Spinal cord (tissue), 10 donors: Measurements from ENCODE around the gene SPAG6. TPM values are rescaled to one million over a fixed set of nuclear protein-coding genes. Genes with fewer than 3 reads are reported as not detected.

Experiments used
- DNase-seq, 6 donors: peaks; one replicate each; pipeline versions ENCODE4 v3.0.0 to v3.0.0-alpha.2; 2013 to 2015; ENCODE audit warnings: low spot score in 6 of 6, low read depth in 4 of 6
- H3K27ac ChIP-seq: one replicate; pipeline ENCODE4 v1.5.1; 2013; ENCODE audit warnings: low read depth, low read length, control low read depth
- H3K27me3 ChIP-seq: one replicate; pipeline ENCODE4 v1.6.1; 2013; ENCODE audit warnings: low read length; ENCODE audit not compliant: control insufficient read depth, insufficient read depth
- H3K36me3 ChIP-seq: one replicate; pipeline ENCODE4 v1.6.1; 2013; ENCODE audit warnings: low read length; ENCODE audit not compliant: control insufficient read depth, insufficient read depth
- H3K4me1 ChIP-seq: one replicate; pipeline ENCODE4 v1.6.1; 2013; ENCODE audit warnings: low read length; ENCODE audit not compliant: control insufficient read depth, insufficient read depth
- H3K4me3 ChIP-seq: one replicate; pipeline ENCODE4 v1.5.1; 2013; ENCODE audit warnings: low read depth, low read length, control low read depth
- H3K9me3 ChIP-seq: one replicate; pipeline ENCODE4 v1.6.1; 2013; ENCODE audit warnings: low read length; ENCODE audit not compliant: control insufficient read depth, insufficient read depth
- WGBS: methylation state at CpG from one replicate; pipeline ENCODE4 v1.1.5; 2013; ENCODE audit warnings: missing lambda C conversion rate; ENCODE audit not compliant: insufficient coverage; 5-methylcytosine and 5-hydroxymethylcytosine counted together
- polyA plus RNA-seq, 2 donors: library from polyadenylated mRNA; unstranded; fragments of 120-200 nt; gene quantifications; one replicate each; pipeline ENCODE4 v1.2.1, GENCODE V29; 2013; ENCODE audit not compliant: insufficient read length in 2 of 2
- total RNA-seq, 2 donors: library from RNA; depleted of rRNA in 1 of 2; stranded (reverse); fragments of 120-200 nt in 1 of 2; fragments of >200 nt in 1 of 2; gene quantifications; one replicate each; pipeline versions ENCODE4 v1.2.3 to v1.2.4, GENCODE V29; 2013 to 2014
- donor health status: healthy.

Gene SPAG6
- total and polyA plus RNA-seq, 4 donors, result 4.5 to 19.4 (median 11.5) TPM

DNA sequence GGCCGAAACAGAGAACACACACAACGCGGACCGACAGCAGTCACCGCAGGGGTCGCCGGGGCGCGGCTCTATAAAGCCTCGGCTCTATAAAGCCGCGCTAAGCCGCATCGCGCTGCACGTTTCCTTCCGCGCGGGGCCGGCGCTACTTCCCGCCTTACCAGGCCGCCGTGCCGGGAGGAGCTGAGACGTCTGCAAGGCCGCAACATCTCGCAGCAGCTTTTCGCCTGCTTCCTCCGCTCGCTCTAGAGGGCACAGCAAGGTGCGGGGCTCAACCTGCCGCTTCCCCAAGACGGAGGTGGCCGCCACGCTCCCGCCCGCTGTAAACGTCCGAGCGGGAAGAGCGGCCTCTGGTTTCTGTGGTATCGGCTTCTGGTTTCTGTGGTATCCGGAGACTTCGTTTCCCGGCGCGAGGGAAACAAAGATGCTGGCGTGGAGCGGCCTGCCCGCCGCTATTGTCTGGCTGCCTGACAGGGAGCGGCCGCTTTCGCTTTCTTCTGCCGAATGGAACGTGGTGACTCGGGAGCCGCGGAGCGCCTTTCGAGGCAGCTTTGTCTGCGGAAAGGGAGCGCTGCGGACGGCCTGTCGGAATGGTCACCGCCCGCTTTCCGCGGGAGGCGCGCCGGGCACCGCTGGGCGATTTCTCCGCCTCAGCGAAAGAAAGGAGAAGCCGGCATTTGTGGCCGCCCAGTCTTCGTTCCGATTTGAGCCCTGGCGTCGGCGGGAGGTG lies 91.8 kb downstream of the SPAG6 start:
- no peaks in the 10 kb centered on the region for H3K9me3 ChIP-seq
- peak; percentile 79 to 98 (median 86) for DNase-seq
- under 1% methylated on average over 85 of the region's 85 CpGs for WGBS
- H3K36me3 ChIP-seq, result no peaks in the 10 kb centered on the region
- H3K27me3 ChIP-seq, result no peaks in the 10 kb centered on the region
- H3K4me1 ChIP-seq, result peaks cover 18% of the 10 kb centered on the region
- peak overlapping the region; percentile 96 for H3K27ac ChIP-seq
- peak overlapping the region; percentile 92 for H3K4me3 ChIP-seq

DNA sequence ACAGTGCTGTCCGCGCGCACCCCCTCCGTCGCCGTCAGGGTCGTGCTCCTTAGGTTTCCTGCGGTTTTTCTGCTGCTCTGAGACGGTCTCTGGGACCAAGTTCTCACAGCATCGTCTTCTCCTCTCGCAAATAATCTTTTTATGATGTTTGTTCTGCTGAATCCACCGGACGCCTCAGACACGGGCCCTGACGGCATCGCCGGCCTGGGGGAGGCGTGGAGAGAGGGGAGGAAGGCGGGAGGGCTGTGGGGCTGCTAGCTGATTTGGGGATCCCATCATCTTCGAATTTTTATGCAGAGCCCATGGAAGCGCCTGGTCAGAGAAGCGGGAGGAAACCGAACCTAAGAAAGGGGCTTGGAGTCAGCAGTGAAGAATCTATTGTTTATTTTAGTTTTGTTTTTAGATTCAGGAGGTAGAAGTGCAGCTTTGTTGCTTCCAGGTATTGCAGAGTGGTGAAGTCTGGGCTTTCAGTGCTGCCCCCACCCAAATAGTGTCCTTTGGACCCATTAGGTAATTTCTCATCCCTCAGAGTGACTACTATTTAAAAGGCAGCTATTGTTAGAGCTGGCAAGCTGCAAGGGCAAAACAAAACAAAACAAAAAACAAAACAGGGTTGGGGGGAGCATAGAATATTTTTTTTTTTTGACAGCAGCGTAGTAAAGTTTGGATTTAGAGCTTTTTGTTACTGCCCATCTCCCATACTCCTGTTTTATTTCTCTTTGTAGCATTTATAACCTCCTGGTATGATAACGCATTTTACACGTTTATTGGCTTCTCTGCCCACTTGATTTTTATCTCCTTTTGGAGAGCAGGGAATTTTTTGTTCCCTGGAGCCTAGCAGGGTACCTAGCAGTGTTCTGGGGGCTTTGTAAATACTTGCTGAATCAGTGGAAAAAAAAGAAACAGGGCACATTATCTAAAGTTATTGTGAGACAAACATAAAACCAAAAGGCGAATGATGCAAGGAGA lies 92.6 kb downstream of the SPAG6 start:
- 0% methylated on average over 19 of the region's 27 CpGs for WGBS
- peak in 2 of 6 donors; percentile 68 to 84 for DNase-seq

DNA sequence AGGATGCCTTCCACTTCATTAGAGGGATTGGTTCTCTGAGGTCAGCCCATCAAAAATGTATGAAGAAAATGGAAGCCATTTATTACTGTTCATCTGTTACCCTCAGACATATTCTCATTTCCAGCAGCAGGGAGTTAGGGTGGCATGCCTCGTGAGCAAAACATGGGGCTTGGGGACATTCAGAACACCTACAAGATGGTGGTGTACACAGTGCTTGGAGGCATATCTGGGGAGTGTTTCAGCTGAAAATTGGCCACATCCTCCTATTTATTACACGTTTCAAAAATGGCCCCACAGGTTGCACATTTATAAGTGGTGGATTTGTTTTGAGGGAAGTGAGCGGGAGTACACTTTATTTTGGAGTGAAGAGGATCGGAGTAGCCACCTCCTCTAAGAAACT lies 93.4 kb downstream of the SPAG6 start:
- WGBS, result no CpG with 5 or more reads among the region's 4 CpGs
- Histone ChIP-seq H3K4me1 (peaks cover 18% of the 10 kb centered on the region), H3K27me3 (no peaks in the 10 kb centered on the region), H3K4me3 (peak overlapping the region; percentile 92), H3K36me3 (no peaks in the 10 kb centered on the region), H3K27ac (no peak overlapping the region), H3K9me3 (no peaks in the 10 kb centered on the region)
- peak in 1 of 6 donors; percentile 38 for DNase-seq

More for the DNA sequence above, 92.6 kb downstream of the SPAG6 start:
- no peaks in the 10 kb centered on the region for H3K36me3 ChIP-seq
- peaks cover 18% of the 10 kb centered on the region for H3K4me1 ChIP-seq
- H3K9me3 ChIP-seq, result no peaks in the 10 kb centered on the region
- peak overlapping the region; percentile 96 for H3K27ac ChIP-seq
- H3K27me3 ChIP-seq, result no peaks in the 10 kb centered on the region
- peak overlapping the region; percentile 92 for H3K4me3 ChIP-seq

DNA sequence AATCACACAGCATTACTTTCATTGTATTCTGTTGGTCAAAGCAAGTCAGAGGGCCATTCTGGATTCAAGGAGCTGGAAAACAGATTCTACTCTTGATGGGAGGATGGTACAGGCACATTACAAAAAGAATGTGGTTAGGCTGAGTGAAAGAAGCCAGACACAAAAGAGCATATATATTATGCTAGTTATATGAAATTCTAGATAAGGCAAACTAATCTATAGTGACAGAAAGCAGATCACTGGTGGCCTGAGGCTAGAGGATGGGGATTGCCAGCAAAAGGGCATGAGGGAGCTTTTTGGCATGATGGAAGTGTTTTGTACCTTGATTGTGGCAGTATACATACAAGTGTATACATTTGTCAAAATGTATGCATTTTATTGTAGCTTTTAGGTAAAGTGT lies 96.8 kb downstream of the SPAG6 start:
- Histone ChIP-seq H3K4me3 (no peak overlapping the region), H3K9me3 (no peaks in the 10 kb centered on the region), H3K4me1 (peaks cover 4% of the 10 kb centered on the region), H3K27ac (no peak overlapping the region), H3K36me3 (no peaks in the 10 kb centered on the region), H3K27me3 (no peaks in the 10 kb centered on the region)
- no peak for DNase-seq

DNA sequence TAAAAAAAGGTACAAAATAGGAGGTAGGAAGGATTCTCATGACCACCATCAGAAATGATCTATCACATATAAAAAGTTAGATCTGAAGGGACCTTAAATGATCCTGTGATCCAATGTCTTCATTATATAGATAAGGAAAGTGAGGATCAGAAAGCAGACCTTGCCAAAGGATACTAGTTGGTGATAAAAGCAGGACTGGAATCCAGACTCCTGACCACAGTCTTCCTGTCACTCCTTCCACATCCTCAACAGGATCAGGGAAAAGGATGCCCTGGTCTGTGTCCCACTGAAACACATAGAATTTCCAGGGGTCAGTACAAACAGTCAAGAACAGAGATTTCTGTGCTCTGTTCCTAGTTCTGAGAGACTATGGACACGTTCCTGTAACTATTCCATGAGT lies 97.2 kb downstream of the SPAG6 start:
- no peaks in the 10 kb centered on the region for H3K36me3 ChIP-seq
- WGBS, result no CpG with 5 or more reads among the region's 1 CpG
- H3K4me3 ChIP-seq, result no peak overlapping the region
- H3K4me1 ChIP-seq, result peaks cover 4% of the 10 kb centered on the region
- no peak overlapping the region for H3K27ac ChIP-seq
- DNase-seq, result no peak
- no peaks in the 10 kb centered on the region for H3K9me3 ChIP-seq
- H3K27me3 ChIP-seq, result no peaks in the 10 kb centered on the region

DNA sequence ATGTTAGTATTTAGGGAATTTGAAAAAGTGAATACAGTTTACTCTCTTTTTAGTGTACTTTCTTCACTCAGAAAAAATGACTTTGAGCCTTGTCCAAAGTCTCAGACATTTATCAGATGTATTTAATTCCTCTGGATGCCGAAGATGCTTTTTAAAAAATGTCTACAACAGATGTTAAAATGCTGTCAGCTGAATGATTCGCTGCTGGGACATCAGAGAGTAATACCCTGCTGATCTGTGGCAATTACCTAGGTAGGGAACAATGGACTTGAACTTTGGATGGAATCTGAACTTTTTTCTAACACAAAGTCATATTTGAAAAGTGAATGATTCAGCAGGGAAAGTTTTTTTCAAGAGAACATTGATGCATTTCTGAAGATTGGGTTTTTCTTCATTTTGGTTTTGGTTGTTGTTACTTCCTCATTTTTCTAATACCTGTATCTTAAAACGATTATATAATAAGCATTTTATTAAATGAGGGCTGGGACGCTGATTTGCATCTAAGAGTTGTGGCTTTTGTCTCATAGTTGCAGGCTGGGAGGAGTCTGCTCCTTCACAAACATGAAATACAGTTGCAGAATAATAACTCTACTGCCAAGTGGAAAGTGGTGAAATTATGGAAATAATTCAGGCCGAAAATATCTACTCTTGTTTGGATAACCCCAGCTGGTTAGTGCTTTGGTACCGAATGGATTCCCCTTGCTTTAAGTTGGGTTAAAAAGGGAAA lies 98.0 kb downstream of the SPAG6 start:
- no peak overlapping the region for H3K27ac ChIP-seq
- H3K36me3 ChIP-seq, result no peaks in the 10 kb centered on the region
- H3K27me3 ChIP-seq, result no peaks in the 10 kb centered on the region
- no peak for DNase-seq
- no peak overlapping the region for H3K4me3 ChIP-seq
- H3K4me1 ChIP-seq, result no peaks in the 10 kb centered on the region
- WGBS, result 83% methylated on average over 1 of the region's 6 CpGs
- no peaks in the 10 kb centered on the region for H3K9me3 ChIP-seq

DNA sequence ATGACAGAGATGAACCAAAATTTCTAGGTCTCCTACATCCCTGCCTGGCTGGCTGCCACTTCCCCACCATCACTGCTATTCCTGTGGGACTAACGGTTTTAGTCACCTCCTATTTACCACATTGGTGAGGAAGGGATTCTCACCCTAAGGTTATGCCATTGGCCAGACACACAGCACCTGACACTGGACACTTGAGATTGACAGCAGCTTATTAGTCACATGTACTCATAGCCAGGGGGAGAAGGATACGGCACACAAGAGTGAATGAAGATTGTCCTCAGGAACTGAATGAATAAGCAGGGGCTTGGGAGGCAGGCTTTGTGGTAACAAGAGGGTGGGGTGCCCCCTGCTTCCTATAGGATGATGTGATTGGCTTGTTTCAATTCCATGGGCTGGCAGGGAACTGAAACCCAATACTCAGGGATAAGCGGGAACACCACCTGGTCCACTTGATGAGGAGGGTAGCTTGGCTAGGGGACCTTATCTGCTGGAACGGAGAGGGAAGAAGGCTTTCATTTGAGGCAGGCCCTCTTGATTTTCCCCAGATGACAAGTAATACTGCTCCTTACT lies 99.0 kb downstream of the SPAG6 start:
- DNase-seq, result no peak
- no peaks in the 10 kb centered on the region for H3K36me3 ChIP-seq
- no peaks in the 10 kb centered on the region for H3K9me3 ChIP-seq
- H3K4me3 ChIP-seq, result no peak overlapping the region
- H3K27me3 ChIP-seq, result no peaks in the 10 kb centered on the region
- 92% methylated on average over 2 of the region's 4 CpGs for WGBS
- H3K27ac ChIP-seq, result no peak overlapping the region
- no peaks in the 10 kb centered on the region for H3K4me1 ChIP-seq

DNA sequence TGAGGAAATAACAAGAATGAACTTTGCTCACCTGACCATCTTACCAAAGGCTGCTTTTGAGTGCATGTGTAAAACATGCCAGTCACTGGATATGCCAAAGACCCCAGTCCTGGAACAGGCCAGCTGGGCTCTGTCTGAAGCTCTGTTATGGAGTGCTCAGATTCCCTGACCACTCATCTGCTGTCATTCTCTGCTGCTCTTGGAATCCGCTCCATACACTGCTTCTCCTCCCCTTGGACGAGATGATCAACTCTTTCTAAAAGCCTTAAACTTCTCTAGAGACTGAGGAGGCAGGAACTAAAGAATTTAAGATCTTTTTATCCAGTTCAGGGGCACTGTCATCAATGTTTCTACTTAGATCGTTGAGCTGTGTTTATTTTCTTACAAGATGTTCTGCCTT lies 100.2 kb downstream of the SPAG6 start:
- Histone ChIP-seq H3K27ac (no peak overlapping the region), H3K36me3 (no peaks in the 10 kb centered on the region), H3K9me3 (no peaks in the 10 kb centered on the region), H3K4me1 (no peaks in the 10 kb centered on the region), H3K4me3 (no peak overlapping the region), H3K27me3 (no peaks in the 10 kb centered on the region)
- WGBS, result 60% methylated on average over 3 of the region's 3 CpGs
- DNase-seq, result no peak

DNA sequence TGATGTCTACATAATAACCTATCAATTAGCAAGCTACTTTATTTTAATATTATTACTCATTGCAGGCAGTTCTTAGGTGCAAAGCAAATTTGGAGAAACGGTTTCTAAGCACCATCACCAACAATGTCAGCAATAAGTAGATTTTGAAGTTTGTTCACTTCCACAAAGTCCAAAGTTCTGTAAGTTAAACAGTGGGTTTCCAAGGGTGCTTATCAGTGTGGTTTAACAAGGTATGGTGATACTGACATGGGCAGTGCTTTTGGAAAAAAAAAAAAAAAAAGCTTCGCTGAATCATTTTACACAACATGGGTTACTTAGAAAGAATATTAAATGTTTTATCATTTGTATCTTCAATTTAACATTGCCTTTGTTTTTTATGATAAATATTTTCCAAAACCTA lies 101.8 kb downstream of the SPAG6 start:
- DNase-seq, result no peak
- Histone ChIP-seq H3K36me3 (no peaks in the 10 kb centered on the region), H3K4me3 (no peak overlapping the region), H3K27me3 (no peaks in the 10 kb centered on the region), H3K9me3 (no peaks in the 10 kb centered on the region), H3K27ac (no peak overlapping the region), H3K4me1 (no peaks in the 10 kb centered on the region)
- no CpG with 5 or more reads among the region's 2 CpGs for WGBS
